MV-4-11 (cell line): Measurements from ENCODE around the gene CTNNBL1.

Experiments used
- DNase-seq: peaks from one replicate; lab custom pipeline; 2025; lab: John Stamatoyannopoulos, UW

The CTNNBL1 gene

GRCh38 chr20:37880726-37881591, 187.1 kb downstream of the CTNNBL1 start:
- DNase-seq, result no peak

- no peak for DNase-seq
These were observed 187.9 kb downstream of the CTNNBL1 start for GRCh38 chr20:37881601-37882343.

GRCh38 chr20:37882961-37883712, 189.3 kb downstream of the CTNNBL1 start:
- no peak for DNase-seq

GRCh38 chr20:37885042-37885441, 191.2 kb downstream of the CTNNBL1 start:
- no peak for DNase-seq

- no peak for DNase-seq
These were observed 192.0 kb downstream of the CTNNBL1 start for GRCh38 chr20:37885593-37886503.

GRCh38 chr20:37886851-37887297, 193.0 kb downstream of the CTNNBL1 start:
- DNase-seq, result peak; percentile 41

GRCh38 chr20:37888641-37889040, 194.8 kb downstream of the CTNNBL1 start:
- DNase-seq, result no peak

- no peak for DNase-seq
These were observed 196.3 kb downstream of the CTNNBL1 start for GRCh38 chr20:37890108-37890507.

- DNase-seq, result no peak
These were observed 196.8 kb downstream of the CTNNBL1 start for GRCh38 chr20:37890643-37891042.

- no peak for DNase-seq
These were observed 198.2 kb downstream of the CTNNBL1 start for GRCh38 chr20:37892001-37892400.

GRCh38 chr20:37893566-37894241, 199.9 kb downstream of the CTNNBL1 start:
- no peak for DNase-seq

- DNase-seq, result no peak
These were observed 200.6 kb downstream of the CTNNBL1 start for GRCh38 chr20:37894454-37894853.

- DNase-seq, result no peak
These were observed 201.3 kb downstream of the CTNNBL1 start for GRCh38 chr20:37895166-37895565.

- no peak for DNase-seq
These were observed 203.2 kb downstream of the CTNNBL1 start for GRCh38 chr20:37896932-37897548.

GRCh38 chr20:37898233-37899104, 204.6 kb downstream of the CTNNBL1 start:
- no peak for DNase-seq

- no peak for DNase-seq
These were observed 205.5 kb downstream of the CTNNBL1 start for GRCh38 chr20:37899105-37900045.

GRCh38 chr20:37901240-37901639, 207.4 kb downstream of the CTNNBL1 start:
- peak; percentile 6 for DNase-seq
